ENCODE data around the gene PIP5K1C.
"Not testable (repeated sequence)": the region's sequence is repeated elsewhere in the genome, so short reads cannot be mapped to it uniquely, and the experiment has no call there.

PIP5K1C gene

DNA sequence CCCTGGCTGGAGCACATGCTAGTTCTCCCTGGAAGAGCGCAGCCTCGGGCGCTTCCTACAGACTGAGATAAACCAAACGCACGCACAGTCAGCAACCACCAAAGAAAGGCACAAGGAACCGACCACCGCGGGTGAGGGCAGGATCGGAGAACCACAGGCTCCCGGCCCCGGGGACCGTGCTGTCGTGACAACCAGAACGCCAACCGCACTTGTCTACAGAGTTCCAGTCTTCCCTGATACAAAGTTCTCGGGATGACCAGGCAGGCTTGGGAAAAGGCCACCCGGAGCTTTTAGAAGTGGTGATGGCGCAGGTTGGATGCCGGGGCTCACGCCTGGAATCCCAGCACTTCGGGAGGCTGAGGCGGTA lies 40.5 kb downstream of the PIP5K1C start:
- DNase-seq, result no peak

DNA sequence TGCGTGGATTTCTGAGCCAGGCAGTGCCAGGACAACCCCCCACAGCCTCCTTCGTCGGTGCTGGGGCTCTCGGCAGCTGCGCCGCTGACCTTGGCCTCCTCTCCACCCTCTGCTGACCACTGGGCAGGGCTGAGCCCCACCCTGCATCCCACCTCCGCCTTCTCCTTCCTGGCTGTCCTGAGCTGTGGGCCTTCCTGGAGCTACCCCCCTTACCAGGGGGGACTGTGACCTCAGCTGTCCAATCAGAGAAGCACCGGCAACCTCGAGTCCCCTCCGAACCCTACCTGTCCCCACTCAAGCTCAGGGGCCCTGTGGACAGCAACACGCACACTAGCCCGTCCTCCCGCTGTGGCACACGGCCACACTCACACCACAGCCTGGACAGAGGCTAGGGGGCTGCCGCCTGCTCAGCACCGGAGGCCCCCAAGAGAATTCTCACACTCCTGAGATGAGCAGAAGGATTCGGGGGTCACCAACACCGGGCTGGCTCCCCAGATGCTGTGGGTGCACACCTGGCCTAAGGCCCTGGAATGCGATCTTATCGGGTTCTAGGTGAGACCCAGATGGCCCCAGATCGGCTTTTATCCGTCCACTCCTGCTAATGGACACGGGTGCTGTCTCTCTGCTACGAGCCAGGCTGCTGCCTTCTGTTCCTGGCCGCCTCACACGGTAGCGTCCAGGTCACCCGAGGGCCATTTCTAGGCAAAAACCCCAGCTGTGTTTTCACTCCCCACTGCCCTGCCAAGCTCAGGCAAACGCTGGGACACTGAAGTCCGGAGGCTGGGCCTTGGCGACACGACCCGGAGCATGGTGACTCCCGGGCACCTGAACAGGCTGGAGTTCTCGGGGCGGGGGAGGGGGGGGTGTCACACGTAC lies 41.2 kb downstream of the PIP5K1C start:
- no peak for DNase-seq

DNA sequence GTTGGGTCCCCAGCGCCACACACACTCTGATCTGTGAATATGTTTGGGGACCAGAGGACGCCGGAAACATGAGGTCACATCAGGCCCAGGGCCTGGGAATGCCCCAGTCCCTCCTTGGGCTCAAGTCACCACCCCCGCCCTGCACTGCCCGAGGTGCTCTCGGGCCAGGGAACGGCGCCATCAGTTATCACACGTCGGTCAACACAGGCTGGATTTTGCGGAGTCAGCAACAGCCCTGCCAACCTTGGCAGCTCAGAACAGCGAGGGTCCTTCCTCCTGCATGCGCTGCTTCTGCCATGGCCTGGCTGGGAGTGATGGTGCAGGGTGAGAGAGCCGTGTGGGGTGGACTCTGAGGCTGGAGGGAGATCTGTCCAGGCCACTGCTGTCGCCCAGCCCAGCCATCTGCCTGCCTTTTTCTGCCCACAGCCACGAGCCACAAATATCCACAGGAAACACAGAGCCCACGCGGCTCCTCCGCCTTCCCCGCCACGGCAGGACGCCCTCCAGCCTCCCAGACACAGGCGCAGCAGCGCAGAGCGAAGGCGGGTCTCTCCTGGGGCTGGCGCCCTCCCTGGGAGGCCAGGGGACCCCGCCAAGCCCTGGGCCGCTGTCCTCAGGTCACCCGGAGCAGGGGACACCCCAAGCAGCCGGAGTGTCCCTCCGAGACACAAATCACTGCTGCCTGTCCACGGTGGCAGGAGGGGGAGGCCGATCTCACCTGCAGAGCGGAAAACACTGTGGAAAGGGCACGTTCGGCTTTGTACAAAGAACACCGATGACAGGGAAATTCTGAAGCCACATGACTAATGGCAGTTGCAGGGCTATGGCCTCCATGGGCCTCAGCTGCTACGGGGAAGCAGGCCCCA lies 42.0 kb downstream of the PIP5K1C start:
- DNase-seq, result peak in 1 of 2 experiments; percentile 29

DNA sequence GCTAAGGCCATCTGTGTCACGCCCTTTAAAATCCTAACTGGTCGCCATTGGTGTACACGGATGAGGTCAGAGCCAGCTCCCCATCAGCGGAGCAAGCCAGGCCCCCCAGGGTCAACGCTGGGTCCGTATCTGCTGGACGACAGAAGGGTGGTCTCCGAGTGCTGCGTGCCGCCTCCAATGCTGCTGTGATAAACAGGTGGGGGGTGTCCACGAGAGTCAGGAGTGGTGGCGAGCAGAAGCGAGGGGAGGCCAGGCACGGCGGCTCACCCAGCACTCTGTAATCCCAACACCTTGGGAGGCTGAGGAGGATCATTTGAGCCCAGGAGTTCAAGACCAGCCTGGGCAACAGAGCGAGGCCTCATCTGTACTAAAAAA lies 42.9 kb downstream of the PIP5K1C start:
- DNase-seq, result no peak

DNA sequence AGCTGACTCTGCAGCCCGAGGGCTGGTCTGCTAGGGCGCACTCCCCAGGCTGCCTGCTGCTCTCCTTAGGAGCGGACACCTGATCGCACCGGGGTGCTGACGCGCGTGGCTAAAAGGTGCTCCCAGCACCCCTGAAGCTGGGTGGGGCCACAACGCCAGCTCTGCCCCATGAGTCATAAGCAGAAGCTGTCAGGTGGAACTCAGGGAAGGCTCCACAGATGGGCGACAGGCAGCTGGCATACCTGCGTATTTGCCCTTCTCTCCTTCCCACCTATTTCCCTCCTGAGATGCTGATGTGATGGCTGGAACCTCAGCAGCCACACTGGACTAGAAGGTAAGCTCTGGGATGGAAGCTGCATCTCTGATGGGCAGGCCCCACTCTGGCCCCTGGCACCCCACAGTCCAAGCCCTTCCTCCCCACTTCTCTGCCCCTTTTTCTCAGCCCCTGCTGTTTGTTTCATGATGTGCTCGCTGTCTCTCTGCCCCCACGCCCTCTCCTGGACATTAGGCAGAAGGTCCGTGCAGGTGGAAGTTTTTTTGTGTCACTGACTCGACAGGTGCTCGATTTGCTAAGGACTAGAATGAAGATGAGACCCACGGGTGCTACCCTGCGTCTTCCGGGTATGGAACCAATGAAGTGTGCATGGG lies 43.4 kb downstream of the PIP5K1C start:
- no peak for DNase-seq

DNA sequence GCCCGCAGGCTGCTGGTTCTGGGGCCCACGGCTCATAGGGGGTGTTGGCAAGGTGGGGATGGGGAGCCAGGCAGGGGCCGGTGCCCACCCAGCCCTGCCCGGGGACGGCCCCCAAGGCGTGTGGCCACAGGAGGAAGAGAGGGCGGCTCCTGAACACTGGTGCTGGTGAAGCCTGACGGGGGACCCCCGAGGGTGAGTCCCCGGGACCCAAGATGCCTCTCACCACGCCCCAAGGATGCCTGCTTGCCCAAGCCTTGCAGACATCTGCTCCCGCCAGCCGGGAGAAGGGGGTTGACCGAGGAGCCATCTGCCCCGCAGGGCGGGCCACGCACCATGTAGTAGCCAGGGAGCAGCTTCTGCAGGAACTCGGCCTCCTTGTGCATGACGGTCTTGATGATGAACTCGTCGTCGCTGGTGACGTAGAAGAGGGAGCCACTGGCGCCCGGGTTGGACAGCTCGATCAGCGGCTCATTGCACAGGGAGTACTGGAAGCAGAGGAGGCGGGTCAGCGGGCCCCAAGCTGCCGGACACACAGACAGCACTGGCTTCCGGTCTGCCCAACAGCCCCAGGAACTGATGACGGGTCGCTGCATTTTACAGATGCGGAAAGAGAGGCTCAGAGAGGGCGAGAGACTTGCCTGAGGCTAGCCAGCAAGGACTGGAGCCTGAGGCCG lies 44.1 kb downstream of the PIP5K1C start:
- DNase-seq, result peak in 1 of 2 experiments; percentile 65

DNA sequence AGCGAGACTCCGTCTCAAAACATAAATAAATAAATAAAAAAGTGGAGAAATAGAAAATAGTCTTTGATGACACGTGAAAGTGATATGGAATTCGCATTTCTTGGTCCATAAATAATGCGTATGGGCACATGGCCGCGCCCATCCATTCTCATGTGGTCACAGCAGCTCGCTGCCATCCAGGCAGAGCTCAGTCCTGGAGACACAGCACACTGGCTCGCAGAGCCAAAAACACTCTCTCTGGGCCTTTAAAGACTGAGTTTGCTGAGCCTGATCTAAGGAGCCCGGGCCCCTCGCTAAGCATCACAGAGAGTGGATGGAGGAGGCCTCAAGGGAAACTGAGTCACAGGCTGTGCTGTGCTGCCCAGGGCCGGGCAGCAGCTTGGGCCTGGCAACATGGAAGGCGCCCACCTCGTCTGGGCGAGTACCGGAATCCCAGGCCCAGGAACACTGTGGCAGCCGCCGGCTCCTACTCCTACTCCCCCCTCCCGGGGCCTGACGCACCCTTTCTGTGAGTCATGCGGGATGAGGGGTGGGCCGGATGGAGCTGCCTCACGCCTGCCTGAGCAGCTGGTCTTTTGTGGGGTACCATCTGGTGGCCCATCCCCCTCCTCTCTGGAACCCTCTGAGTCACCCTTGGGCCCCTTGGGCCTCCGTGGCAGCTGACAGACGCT lies 44.7 kb downstream of the PIP5K1C start:
- peak; percentile 31 to 90 for DNase-seq

DNA sequence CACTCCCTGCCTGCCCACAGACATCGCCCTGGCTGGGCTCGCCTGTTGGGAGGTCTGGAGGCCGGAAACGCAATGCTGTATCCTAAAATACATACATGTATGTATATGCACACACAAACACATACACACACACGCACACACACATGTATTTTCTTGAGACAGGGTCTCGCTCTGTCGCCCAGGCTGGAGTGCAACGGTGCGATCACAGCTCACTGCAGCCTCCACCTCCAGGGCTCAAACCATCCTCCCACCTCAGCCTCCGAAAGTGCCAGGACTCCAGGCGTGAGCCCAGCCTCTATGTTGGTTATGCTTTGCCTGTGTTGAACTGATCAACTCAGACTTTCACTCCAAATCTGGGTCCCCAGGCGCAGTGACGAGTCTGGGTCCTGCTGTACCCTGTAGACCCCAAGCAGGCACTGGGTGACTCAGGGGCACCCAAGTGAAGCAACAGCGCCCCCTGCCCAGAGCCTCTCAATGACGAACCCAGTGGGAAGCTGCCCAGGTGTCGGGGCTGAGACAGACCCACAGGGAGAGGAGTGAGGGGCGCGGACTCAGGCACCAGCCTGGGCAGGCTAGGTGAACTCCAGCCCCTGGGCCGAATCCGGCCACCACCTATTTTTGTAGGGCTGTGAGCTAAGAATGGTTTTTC lies 46.3 kb downstream of the PIP5K1C start:
- no peak for DNase-seq

DNA sequence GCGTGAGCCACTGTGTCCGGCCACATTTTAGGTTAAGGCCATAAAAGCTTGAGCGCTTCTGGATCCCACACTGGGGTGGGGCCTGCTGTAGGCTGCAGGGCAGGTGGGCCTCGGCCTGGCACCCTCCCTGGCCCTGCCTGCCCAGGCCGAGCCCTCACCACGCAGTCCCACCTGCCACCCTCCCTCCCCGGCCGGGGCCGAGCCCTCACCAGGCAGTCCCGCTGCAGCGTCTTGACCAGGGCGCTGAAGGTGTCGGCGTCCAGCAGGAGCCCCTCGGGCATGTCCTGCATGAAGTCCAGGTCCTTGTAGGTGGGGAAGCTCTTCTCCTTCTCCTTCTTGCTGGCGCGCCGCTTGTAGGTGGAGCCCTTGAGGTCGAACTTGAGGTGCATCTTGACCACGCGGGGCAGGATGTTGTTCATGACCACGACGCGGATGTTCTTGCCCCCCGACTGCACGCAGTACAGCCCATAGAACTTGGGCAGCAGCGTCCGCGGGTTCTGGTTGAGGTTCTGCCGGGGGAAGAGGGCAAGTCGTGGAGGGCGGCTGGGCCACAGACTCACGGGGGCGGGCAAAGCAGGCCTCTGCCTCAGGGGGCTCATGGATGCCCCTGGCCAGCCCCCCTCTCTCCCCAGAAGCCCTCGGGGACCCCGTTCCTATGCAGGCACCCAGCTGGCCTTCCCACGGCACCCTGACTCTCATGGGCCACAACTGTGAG lies 47.0 kb downstream of the PIP5K1C start:
- no peak for DNase-seq

DNA sequence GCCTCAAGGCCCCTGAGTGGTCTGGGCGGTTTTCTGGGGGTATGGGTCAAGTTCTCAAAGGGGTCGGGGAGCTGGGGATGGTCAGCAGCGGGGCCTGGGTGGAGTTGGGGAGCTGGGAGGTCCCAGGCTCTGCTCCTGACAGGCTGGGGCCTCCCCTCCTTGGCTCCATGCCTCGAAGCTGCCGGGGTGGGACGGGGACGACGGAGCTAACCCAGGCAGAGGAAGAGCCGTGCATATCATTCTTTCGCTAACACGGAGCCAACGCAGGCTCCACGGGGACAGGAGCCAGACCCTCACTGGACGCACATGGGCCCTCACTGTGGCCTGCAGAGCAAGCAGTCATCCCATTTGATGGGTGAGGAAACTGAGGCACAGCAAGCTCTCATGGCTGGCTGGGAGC lies 47.8 kb downstream of the PIP5K1C start:
- no peak for DNase-seq

DNA sequence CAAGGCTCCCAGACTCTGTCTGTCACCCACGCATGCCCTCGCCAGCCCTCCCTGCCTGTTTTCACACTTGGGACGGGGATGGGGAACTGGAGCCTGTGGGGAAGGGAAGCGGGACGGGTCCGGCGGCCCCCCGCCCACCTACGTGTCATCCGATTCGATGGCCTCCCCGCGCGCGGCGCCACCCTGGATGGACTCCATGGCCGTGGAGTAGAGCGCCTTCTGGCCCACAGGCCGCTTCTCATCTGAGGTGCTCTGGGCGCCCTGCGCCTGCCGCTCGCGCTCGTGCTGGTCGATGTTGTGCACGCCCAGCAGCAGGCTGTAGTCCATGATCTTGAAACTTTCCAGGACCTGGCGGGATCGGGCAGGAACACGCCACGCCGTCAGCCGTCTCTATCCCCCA lies 48.6 kb downstream of the PIP5K1C start:
- DNase-seq, result no peak

DNA sequence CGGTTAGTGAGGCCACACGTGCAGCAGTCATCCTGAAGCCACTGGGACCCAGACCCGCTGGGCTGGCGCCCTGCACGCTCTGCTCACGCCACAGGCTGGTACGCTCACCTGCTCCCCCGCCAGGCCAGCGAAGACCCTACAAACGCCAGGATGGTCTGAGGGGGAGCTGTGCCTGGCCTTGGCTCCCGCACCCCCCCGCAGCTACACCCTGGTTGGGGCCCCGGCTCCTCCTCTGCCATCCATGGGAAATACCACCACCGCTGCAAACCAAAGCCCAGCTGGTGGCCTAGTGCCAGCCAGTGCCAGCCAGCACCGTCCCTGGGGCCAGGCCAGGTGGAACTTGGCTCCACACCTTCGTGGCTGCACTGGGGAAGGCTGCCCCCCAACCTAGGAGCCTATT lies 50.4 kb downstream of the PIP5K1C start:
- no peak for DNase-seq

DNA sequence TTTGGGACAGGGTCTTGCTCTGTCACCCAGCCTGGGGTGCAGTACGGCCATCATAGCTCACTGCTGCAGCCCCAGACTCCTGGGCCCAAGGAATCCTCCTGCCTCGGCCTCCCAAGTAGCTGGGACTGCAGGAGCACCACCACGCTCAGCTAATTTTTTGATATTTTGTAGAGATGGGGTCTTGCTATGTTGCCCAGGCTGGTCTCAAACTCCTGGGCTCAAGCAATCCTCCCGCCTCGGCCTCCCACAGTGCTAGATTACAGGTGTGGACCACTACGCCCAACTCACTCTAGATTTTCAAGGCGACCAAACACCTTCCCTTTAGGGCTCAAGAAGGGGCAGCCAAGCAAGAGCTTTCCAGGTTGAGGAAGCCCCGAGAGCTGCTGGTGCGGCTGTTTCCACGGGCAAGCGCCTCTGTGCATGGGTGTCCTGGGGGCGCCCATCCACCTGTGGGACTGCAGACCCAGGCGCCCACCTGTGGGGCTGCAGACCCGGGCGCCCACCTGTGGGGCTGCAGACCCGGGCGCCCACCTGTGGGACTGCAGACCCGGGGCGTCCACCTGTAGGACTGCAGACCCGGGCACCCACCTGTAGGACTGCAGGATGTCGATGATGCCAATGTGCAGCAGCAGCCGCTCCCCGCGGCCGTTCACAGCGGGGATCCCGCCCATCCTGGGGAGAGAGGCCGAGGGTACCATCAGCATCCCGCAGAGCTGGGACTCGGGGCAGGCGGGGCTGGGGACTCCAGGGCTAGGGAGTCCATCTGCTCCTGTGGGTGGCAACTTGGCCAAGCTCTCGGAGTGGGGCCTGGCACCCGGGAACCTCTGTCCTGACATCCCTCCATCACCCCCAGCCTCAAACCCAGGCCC lies 52.0 kb downstream of the PIP5K1C start:
- DNase-seq, result no peak

DNA sequence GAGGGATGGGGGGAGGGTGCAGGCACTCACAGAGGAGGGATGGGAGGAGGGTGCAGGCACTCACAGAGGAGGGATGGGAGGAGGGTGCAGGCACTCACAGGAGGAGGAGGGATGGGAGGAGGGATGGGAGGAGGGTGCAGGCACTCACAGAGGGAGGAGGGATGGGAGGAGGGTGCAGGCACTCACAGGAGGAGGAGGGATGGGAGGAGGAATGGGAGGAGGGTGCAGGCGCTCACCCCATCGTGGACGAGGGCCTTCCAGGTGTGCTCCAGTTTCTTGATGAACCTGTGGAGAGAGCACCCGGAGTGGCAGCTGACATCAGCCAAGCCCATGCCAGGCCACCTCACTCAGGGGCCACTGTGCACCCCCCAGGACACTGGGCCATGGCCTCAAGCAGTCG lies 53.2 kb downstream of the PIP5K1C start:
- not testable (repeated sequence) for DNase-seq

DNA sequence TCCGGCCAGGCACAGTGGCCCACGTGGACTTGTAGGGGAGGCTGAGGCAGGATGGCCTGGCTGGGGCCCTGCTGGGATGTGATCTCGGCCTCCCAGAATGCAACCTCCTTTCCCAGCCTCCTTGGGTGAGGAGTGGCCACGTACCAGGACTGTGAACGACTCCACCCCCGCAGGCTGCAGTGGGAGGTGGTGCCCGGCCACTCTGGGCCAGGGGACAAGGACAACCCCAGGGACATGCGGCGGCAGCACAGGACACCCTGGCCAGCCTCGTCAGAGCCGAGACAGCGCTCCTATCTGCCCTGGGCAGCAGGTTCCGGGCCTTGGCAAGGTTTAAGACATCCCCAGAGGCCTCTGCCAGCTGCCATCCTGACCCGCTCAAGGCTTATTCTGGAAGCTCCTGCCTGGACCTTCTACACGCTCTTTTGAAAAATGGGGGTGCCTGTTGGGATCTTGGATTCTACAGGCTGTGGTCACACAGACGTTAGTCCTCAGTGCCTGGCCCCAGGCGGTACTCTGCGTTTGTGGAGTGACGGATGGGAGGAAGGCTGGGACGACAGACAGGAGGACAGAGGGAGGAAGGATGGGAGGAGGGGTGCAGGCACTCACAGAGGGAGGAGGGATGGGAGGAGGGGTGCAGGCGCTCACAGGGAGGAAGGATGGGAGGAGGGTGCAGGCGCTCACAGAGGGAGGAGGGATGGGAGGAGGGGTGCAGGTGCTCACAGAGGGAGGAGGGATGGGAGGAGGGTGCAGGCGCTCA lies 53.8 kb downstream of the PIP5K1C start:
- DNase-seq, result no peak

DNA sequence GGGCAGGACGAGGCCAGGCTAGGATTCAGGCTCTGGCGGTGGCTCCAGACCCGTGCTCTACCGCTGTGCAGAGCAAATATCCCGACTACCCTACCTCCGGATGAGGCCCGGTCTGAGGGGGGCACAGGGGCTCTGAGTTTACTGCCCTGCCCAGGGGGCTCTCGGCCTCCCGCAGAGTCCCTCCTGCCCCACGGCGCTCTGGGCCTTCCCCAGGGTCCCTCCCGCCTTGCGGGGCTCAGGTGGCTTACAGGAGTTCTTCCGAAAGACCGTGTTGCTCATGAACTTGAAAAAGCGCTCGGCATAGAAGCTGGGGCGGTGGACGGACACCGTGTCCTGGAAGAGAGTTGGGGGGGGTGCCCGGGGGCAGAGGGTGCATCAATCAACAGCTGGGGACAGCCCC lies 54.5 kb downstream of the PIP5K1C start:
- DNase-seq, result no peak

DNA sequence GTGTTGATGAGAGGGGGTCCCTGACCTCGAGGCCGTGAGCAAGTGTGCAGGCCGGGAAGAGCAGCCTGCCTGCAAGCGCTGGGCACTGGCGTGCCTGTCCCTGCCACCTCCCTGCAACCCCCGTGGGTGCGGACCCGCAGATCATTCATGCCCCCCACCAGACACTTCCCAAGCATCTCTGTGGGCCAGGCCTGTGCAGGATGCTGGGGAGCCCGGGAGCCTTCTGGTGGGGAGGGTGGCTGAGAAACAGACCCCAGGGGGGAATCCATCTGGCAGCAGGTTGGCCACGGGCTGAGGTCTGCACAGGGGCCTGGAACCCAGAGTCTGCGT lies 55.2 kb downstream of the PIP5K1C start:
- no peak for DNase-seq

DNA sequence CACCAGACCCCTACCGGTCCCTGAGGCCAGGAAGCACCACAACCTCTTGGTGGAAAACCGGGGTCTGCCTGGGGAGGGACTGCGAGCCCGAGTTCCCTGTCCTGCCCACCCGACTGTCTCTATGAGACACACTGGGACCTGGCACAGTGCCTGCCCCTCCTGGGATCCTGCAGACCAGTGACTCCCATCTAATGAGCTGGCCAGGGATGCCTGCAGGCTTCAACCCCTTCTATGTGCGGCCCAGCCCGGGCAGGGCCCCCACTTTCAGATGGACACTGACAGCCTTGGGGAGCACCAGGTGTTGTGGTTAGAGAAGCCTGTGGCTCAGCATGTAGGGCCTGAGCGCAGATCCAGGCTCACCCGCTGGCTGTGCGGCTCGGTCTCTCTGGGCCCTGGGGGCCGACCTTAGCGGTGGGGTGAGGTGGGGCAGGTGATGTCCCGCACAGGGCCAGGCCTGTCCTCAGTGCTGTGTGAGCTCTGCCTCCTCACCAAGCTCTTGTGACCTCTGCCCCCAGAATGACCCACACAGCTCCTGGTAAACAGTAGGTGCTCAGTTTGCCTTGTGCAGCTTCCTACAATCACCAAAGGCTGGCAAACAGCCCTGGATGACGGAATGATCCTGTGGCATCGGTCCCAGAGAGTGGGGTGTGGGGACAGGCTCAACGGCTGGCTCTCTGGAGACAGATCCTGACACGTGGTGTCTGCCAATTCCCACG lies 55.8 kb downstream of the PIP5K1C start:
- DNase-seq, result peak; percentile 35 to 65
